BE2C (cell line): ENCODE measurements around the gene SEC14L2.
"Not testable (repeated sequence)": the region's sequence is repeated elsewhere in the genome, so short reads cannot be mapped to it uniquely, and the experiment has no call there.

Experiments
- DNase-seq: peaks from one replicate; pipeline ENCODE4 v3.0.0-alpha.2; 2020
- H3K27me3 ChIP-seq: fragments of 250-450 bp; sonication (Bioruptor Pico); 2 replicates; pipeline ENCODE4 v1.5.1; 2020; ENCODE audit warnings: mild to moderate bottlenecking
- H3K36me3 ChIP-seq: fragments of 250-450 bp; sonication (Bioruptor Pico); 2 replicates; pipeline ENCODE4 v1.5.1; 2020; ENCODE audit warnings: mild to moderate bottlenecking
- H3K4me1 ChIP-seq: fragments of 250-450 bp; sonication (Bioruptor Pico); 2 replicates; pipeline ENCODE4 v1.5.1; 2020
- H3K4me3 ChIP-seq: 2 replicates; pipeline ENCODE4 v1.5.1; 2011; ENCODE audit warnings: low read depth, low read length
- H3K9me3 ChIP-seq: fragments of 250-450 bp; sonication (Bioruptor Pico); 2 replicates; pipeline ENCODE4 v1.5.1; 2020
- CTCF ChIP-seq: IDR thresholded peaks from 2 replicates; pipeline ENCODE4 v1.5.1; 2012; ENCODE audit warnings: mild to moderate bottlenecking, low read depth, low read length

SEC14L2 gene

GRCh38 chr22:30399718-30400117 lies 2.9 kb downstream of the SEC14L2 start:
- H3K36me3 ChIP-seq, result no peaks in the 10 kb centered on the region
- TF ChIP-seq CTCF, result no peak
- peaks cover 5% of the 10 kb centered on the region; the same call in 1 of the 2 replicates for H3K27me3 ChIP-seq
- H3K4me1 ChIP-seq, result no peaks in the 10 kb centered on the region
- DNase-seq, result no peak
- no peaks in the 10 kb centered on the region for H3K9me3 ChIP-seq
- no peak overlapping the region for H3K4me3 ChIP-seq

GRCh38 chr22:30400159-30400558 lies 3.3 kb downstream of the SEC14L2 start:
- no peak for TF ChIP-seq CTCF
- Histone ChIP-seq H3K36me3 (no peaks in the 10 kb centered on the region), H3K4me3 (no peak overlapping the region), H3K27me3 (peaks cover 5% of the 10 kb centered on the region; the same call in 1 of the 2 replicates), H3K4me1 (no peaks in the 10 kb centered on the region), H3K9me3 (no peaks in the 10 kb centered on the region)
- no peak for DNase-seq

- H3K9me3 ChIP-seq, H3K4me3 ChIP-seq, H3K27me3 ChIP-seq, DNase-seq, H3K4me1 ChIP-seq, H3K36me3 ChIP-seq: not testable (repeated sequence)
These were observed 4.2 kb downstream of the SEC14L2 start for GRCh38 chr22:30401024-30401423.

- Histone ChIP-seq H3K36me3 (no peaks in the 10 kb centered on the region), H3K4me1 (no peaks in the 10 kb centered on the region), H3K4me3 (no peak overlapping the region), H3K27me3 (peaks cover 5% of the 10 kb centered on the region), H3K9me3 (no peaks in the 10 kb centered on the region)
- TF ChIP-seq CTCF, result no peak
- DNase-seq, result no peak
These were observed 5.4 kb downstream of the SEC14L2 start for GRCh38 chr22:30402028-30402765.

- not testable (repeated sequence) for H3K9me3 ChIP-seq, H3K27me3 ChIP-seq, H3K36me3 ChIP-seq, H3K4me1 ChIP-seq, DNase-seq, H3K4me3 ChIP-seq
These were observed 5.9 kb downstream of the SEC14L2 start for GRCh38 chr22:30402766-30403104.

GRCh38 chr22:30404307-30404706 lies 7.5 kb downstream of the SEC14L2 start:
- DNase-seq, result no peak
- H3K4me1 ChIP-seq, result no peaks in the 10 kb centered on the region
- no peaks in the 10 kb centered on the region for H3K36me3 ChIP-seq
- no peaks in the 10 kb centered on the region; the same call in 1 of the 2 replicates for H3K27me3 ChIP-seq
- no peak for TF ChIP-seq CTCF
- H3K4me3 ChIP-seq, result no peak overlapping the region
- no peaks in the 10 kb centered on the region for H3K9me3 ChIP-seq

GRCh38 chr22:30405731-30406130 lies 8.9 kb downstream of the SEC14L2 start:
- H3K4me3 ChIP-seq, result no peak overlapping the region
- no peak for TF ChIP-seq CTCF
- H3K4me1 ChIP-seq, result no peaks in the 10 kb centered on the region
- no peaks in the 10 kb centered on the region for H3K36me3 ChIP-seq
- H3K9me3 ChIP-seq, result no peaks in the 10 kb centered on the region
- no peak for DNase-seq
- H3K27me3 ChIP-seq, result no peaks in the 10 kb centered on the region; the same call in 1 of the 2 replicates
